Small intestine (tissue), 16 donors: ENCODE results near the gene SRA1. TPM values are rescaled to one million over a fixed set of nuclear protein-coding genes. Genes with fewer than 3 reads are reported as not detected.
"Not testable (repeated sequence)": the region's sequence is repeated elsewhere in the genome, so short reads cannot be mapped to it uniquely, and the experiment has no call there.

ENCODE experiments used
- DNase-seq, 2 donors: peaks; one replicate each; pipeline versions ENCODE4 v3.0.0 to v3.0.0-alpha.2; 2013
- FAIRE-seq: peaks from 2 replicates; lab custom pipeline; 2012; peaks lifted over from hg19 to GRCh38; lab: Jason Lieb, UNC
- H3K27ac ChIP-seq, 3 donors: one replicate each; pipeline ENCODE4 v1.5.1; 2013; ENCODE audit warnings: low read length in 2 of 3, mild to moderate bottlenecking in 2 of 3, control low read depth in 1 of 3, inconsistent platforms in 1 of 3, low read depth in 1 of 3, moderate library complexity in 1 of 3
- H3K27me3 ChIP-seq, 3 donors: one replicate each; pipeline ENCODE4 v1.6.1; 2013; ENCODE audit warnings: low read length in 3 of 3, inconsistent platforms in 1 of 3; ENCODE audit not compliant: control insufficient read depth in 3 of 3, insufficient read depth in 3 of 3
- H3K36me3 ChIP-seq, 3 donors: one replicate each; pipeline ENCODE4 v1.6.1; 2013; ENCODE audit warnings: low read length in 3 of 3, inconsistent platforms in 1 of 3, low read depth in 1 of 3, mild to moderate bottlenecking in 1 of 3, moderate library complexity in 1 of 3; ENCODE audit not compliant: control insufficient read depth in 3 of 3, insufficient read depth in 2 of 3
- H3K4me1 ChIP-seq, 3 donors: one replicate each; pipeline ENCODE4 v1.6.1; 2013; ENCODE audit warnings: low read length in 2 of 3, inconsistent platforms in 1 of 3, low read depth in 1 of 3, mild to moderate bottlenecking in 1 of 3, moderate library complexity in 1 of 3; ENCODE audit not compliant: control insufficient read depth in 3 of 3, insufficient read depth in 2 of 3
- H3K4me3 ChIP-seq, 3 donors: one replicate each; pipeline ENCODE4 v1.5.1; 2013; ENCODE audit warnings: low read length in 3 of 3, control low read depth in 1 of 3, inconsistent platforms in 1 of 3, low read depth in 1 of 3, mild to moderate bottlenecking in 1 of 3, moderate library complexity in 1 of 3
- H3K9me3 ChIP-seq, 2 donors: one replicate each; pipeline ENCODE4 v1.6.1; 2013; ENCODE audit warnings: low read depth in 1 of 2, low read length in 1 of 2; ENCODE audit not compliant: control insufficient read depth in 2 of 2, insufficient read depth in 1 of 2
- WGBS, 3 donors: extraction: QIAGEN DNeasy Blood & Tissue Kit; methylation state at CpG; one replicate each; pipeline ENCODE4 v1.1.7; 2013; 5-methylcytosine and 5-hydroxymethylcytosine counted together
- long read RNA-seq, 10 donors: transcript quantifications; one replicate each; lab custom pipeline, GENCODE V29; 2026
- polyA plus RNA-seq, 4 donors: library from polyadenylated mRNA; stranded (reverse) in 3 of 4; unstranded in 1 of 4; fragments of 200-250 nt in 3 of 4; fragments of 120-200 nt in 1 of 4; gene quantifications; one replicate each; pipeline versions ENCODE4 v1.2.1 to v1.2.3, GENCODE V29; 2013
- donor health status: healthy with polysubstance abuse.
- donor health status: control.
- donor health status: control.
- donor health status: Bipolar disorder and iron deficiency.
- donor health status: healthy.

Gene SRA1
- polyA plus RNA-seq, result 10 to 100 TPM; 19.0 to 49.9 (median 32.3) TPM
- long read RNA-seq, donor 1, transcript SRA1-201 (5 exons, 2,107 nt), result major isoform, 25 of 34 reads
- long read RNA-seq, donor 1, transcript SRA1-205 (4 exons, 1,466 nt), result minor isoform, 8 of 34 reads
- long read RNA-seq, donor 1, partial matches to known transcripts, result 0 of 34 reads
- long read RNA-seq, donor 1, other reads (novel, unspliced or antisense), result 0 of 34 reads
- long read RNA-seq, donor 2, partial matches to known transcripts, result 0 of 4 reads
- long read RNA-seq, donor 2, other reads (novel, unspliced or antisense), result 0 of 4 reads
- long read RNA-seq, donor 3, transcript SRA1-201 (5 exons, 2,107 nt), result major isoform, 6 of 7 reads
- long read RNA-seq, donor 3, partial matches to known transcripts, result 0 of 7 reads
- long read RNA-seq, donor 3, other reads (novel, unspliced or antisense), result 0 of 7 reads
- long read RNA-seq, donor 4, result 0 reads
- long read RNA-seq, donor 5, partial matches to known transcripts, result 0 of 2 reads
- long read RNA-seq, donor 5, other reads (novel, unspliced or antisense), result 0 of 2 reads
- long read RNA-seq, donor 6, transcript SRA1-201 (5 exons, 2,107 nt), result major isoform, 8 of 9 reads
- long read RNA-seq, donor 6, partial matches to known transcripts, result 0 of 9 reads
- long read RNA-seq, donor 6, other reads (novel, unspliced or antisense), result 0 of 9 reads
- long read RNA-seq, donor 7, transcript SRA1-201 (5 exons, 2,107 nt), result major isoform, 21 of 24 reads
- long read RNA-seq, donor 7, partial matches to known transcripts, result 0 of 24 reads
- long read RNA-seq, donor 7, other reads (novel, unspliced or antisense), result 0 of 24 reads
- long read RNA-seq, donor 8, partial matches to known transcripts, result 0 of 3 reads
- long read RNA-seq, donor 8, other reads (novel, unspliced or antisense), result 0 of 3 reads
- long read RNA-seq, donor 9, partial matches to known transcripts, result 0 of 3 reads
- long read RNA-seq, donor 9, other reads (novel, unspliced or antisense), result 0 of 3 reads
- long read RNA-seq, donor 10, transcript SRA1-201 (5 exons, 2,107 nt), result major isoform, 14 of 20 reads
- long read RNA-seq, donor 10, transcript SRA1-205 (4 exons, 1,466 nt), result minor isoform, 6 of 20 reads
- long read RNA-seq, donor 10, partial matches to known transcripts, result 0 of 20 reads
- long read RNA-seq, donor 10, other reads (novel, unspliced or antisense), result 0 of 20 reads

GRCh38 chr5:140557136-140557805, at the start of gene SRA1:
SRA1 (minus strand) TSS chr5:140557473; CDS start chr5:140557452, 21 bp downstream.
- no peak for FAIRE-seq
- peak; percentile 90 to 97 for DNase-seq
- WGBS, 3 donors, result 0% methylated on average over 39 to 46 of the region's 46 CpGs
- peaks cover 0 to 13% (median 4%) of the 10 kb centered on the region in 3 donors for H3K4me1 ChIP-seq
- no peaks in the 10 kb centered on the region for H3K9me3 ChIP-seq
- H3K4me3 ChIP-seq, result peak within 1 kb of the TSS; percentile 88 to 92 (median 92)
- H3K36me3 ChIP-seq, result peaks cover 0 to 31% (median 0%) of the 10 kb centered on the region in 3 donors
- H3K27ac ChIP-seq, result peak within 1 kb of the TSS; percentile 66 to 97 (median 79)
- no peaks in the 10 kb centered on the region for H3K27me3 ChIP-seq

- H3K4me1 ChIP-seq, result peaks cover 0 to 3% (median 0%) of the 10 kb centered on the region in 3 donors
- WGBS, 3 donors, result 71 to 86% (median 76%) methylated on average over 2 of the region's 2 CpGs
- no peak overlapping the region for H3K4me3 ChIP-seq
- H3K27ac ChIP-seq, result no peak overlapping the region
- H3K27me3 ChIP-seq, result no peaks in the 10 kb centered on the region
- no peaks in the 10 kb centered on the region for H3K9me3 ChIP-seq
- no peaks in the 10 kb centered on the region for H3K36me3 ChIP-seq
- FAIRE-seq (no peak), DNase-seq (peak; percentile 22 to 41)
Measured at GRCh38 chr5:140607031-140607430, 49.8 kb upstream of the SRA1 start.

- Histone ChIP-seq H3K9me3 (no peaks in the 10 kb centered on the region), H3K4me3 (no peak overlapping the region), H3K27me3 (no peaks in the 10 kb centered on the region), H3K27ac (no peak overlapping the region), H3K36me3 (no peaks in the 10 kb centered on the region), H3K4me1 (peaks cover 0 to 3% (median 0%) of the 10 kb centered on the region in 3 donors)
- WGBS, 3 donors, result 84 to 88% (median 87%) methylated on average over 3 of the region's 3 CpGs
- no peak for DNase-seq
- no peak for FAIRE-seq
Measured at GRCh38 chr5:140605879-140606278, 48.6 kb upstream of the SRA1 start.

GRCh38 chr5:140603734-140604133, 46.5 kb upstream of the SRA1 start:
- WGBS, 3 donors, result 89 to 96% (median 92%) methylated on average over 2 of the region's 2 CpGs
- FAIRE-seq (no peak), DNase-seq (no peak)
- Histone ChIP-seq H3K27ac (no peak overlapping the region), H3K27me3 (no peaks in the 10 kb centered on the region), H3K4me1 (no peaks in the 10 kb centered on the region), H3K9me3 (no peaks in the 10 kb centered on the region), H3K4me3 (no peak overlapping the region), H3K36me3 (no peaks in the 10 kb centered on the region)

- 94 to 95% (median 94%) methylated on average over 4 of the region's 4 CpGs for WGBS, 3 donors
- H3K27ac ChIP-seq, H3K27me3 ChIP-seq, DNase-seq, H3K4me1 ChIP-seq, H3K36me3 ChIP-seq, H3K9me3 ChIP-seq, H3K4me3 ChIP-seq, FAIRE-seq: not testable (repeated sequence)
Measured at GRCh38 chr5:140603446-140603698, 46.1 kb upstream of the SRA1 start.

GRCh38 chr5:140602147-140602546, 44.9 kb upstream of the SRA1 start:
- no peaks in the 10 kb centered on the region for H3K4me1 ChIP-seq
- WGBS, 3 donors, result 76 to 92% (median 77%) methylated on average over 4 of the region's 4 CpGs
- no peak for FAIRE-seq
- no peaks in the 10 kb centered on the region for H3K27me3 ChIP-seq
- DNase-seq, result no peak
- H3K4me3 ChIP-seq, result no peak overlapping the region
- no peaks in the 10 kb centered on the region for H3K9me3 ChIP-seq
- H3K36me3 ChIP-seq, result no peaks in the 10 kb centered on the region
- no peak overlapping the region for H3K27ac ChIP-seq

GRCh38 chr5:140600096-140600495, 42.8 kb upstream of the SRA1 start:
- peak; percentile 28 to 42 for DNase-seq
- H3K4me3 ChIP-seq, result no peak overlapping the region
- H3K9me3 ChIP-seq, result no peaks in the 10 kb centered on the region
- H3K27me3 ChIP-seq, result no peaks in the 10 kb centered on the region
- no peaks in the 10 kb centered on the region for H3K4me1 ChIP-seq
- H3K36me3 ChIP-seq, result no peaks in the 10 kb centered on the region
- no peak overlapping the region for H3K27ac ChIP-seq
- no peak for FAIRE-seq

GRCh38 chr5:140598836-140599235, 41.6 kb upstream of the SRA1 start:
- Histone ChIP-seq H3K9me3 (no peaks in the 10 kb centered on the region), H3K4me1 (no peaks in the 10 kb centered on the region), H3K4me3 (no peak overlapping the region), H3K27ac (no peak overlapping the region), H3K27me3 (no peaks in the 10 kb centered on the region), H3K36me3 (no peaks in the 10 kb centered on the region)
- WGBS, 3 donors, result 85 to 93% (median 93%) methylated on average over 2 of the region's 2 CpGs
- FAIRE-seq, result no peak
- no peak for DNase-seq
